Suprapubic skin (tissue), 4 donors: ENCODE measurements around the gene RRBP1. TPM values are rescaled to one million over a fixed set of nuclear protein-coding genes. Genes with fewer than 3 reads are reported as not detected.

Source experiments
- DNase-seq, 2 donors: peaks; one replicate each; pipeline ENCODE4 v3.0.0-alpha.2; 2019; ENCODE audit warnings: low spot score in 2 of 2
- H3K27ac ChIP-seq: fragments of 200-600 bp; sonication (generic); one replicate; pipeline ENCODE4 v1.5.1; 2019
- H3K27me3 ChIP-seq: fragments of 200-600 bp; sonication (generic); one replicate; pipeline ENCODE4 v1.5.1; 2019
- H3K36me3 ChIP-seq: fragments of 200-600 bp; sonication (generic); one replicate; pipeline ENCODE4 v1.5.1; 2019
- H3K4me1 ChIP-seq: fragments of 200-600 bp; sonication (generic); one replicate; pipeline ENCODE4 v1.5.1; 2019
- H3K4me3 ChIP-seq: fragments of 200-600 bp; sonication (generic); one replicate; pipeline ENCODE4 v1.5.1; 2019; ENCODE audit warnings: mild to moderate bottlenecking
- H3K9me3 ChIP-seq: fragments of 200-600 bp; sonication (generic); one replicate; pipeline ENCODE4 v1.5.1; 2019
- CTCF ChIP-seq, 2 donors: fragments of 200-600 bp in 1 of 2; fragments of 450-650 bp in 1 of 2; sonication (generic) in 1 of 2; IDR thresholded peaks; one replicate each; pipeline ENCODE4 v1.5.1; 2016 to 2019; ENCODE audit warnings: antibody characterized with exemption in 2 of 2, mild to moderate bottlenecking in 1 of 2, moderate library complexity in 1 of 2
- EP300 ChIP-seq: sonication (generic); formaldehyde crosslinking; IDR thresholded peaks from one replicate; pipeline ENCODE4 v1.6.1; 2017; ENCODE audit warnings: antibody characterized with exemption
- POLR2A ChIP-seq, 2 donors: fragments of 450-650 bp; IDR thresholded peaks; one replicate each; pipeline ENCODE4 v1.6.1; 2017; ENCODE audit warnings: antibody characterized with exemption in 2 of 2, mild to moderate bottlenecking in 2 of 2, moderate library complexity in 2 of 2
- POLR2AphosphoS5 ChIP-seq, 3 donors: sonication (generic); formaldehyde crosslinking; IDR thresholded peaks; one replicate each; pipeline ENCODE4 v1.6.1; 2017; ENCODE audit warnings: antibody characterized with exemption in 3 of 3
- WGBS: methylation state at CpG from one replicate; pipeline ENCODE4 v1.1.5; 2018; 5-methylcytosine and 5-hydroxymethylcytosine counted together
- total RNA-seq, 4 donors: library from RNA; depleted of rRNA; stranded (reverse); fragments of >200 nt; gene quantifications; one replicate each; pipeline ENCODE4 v1.1.0, GENCODE V29; 2016

The RRBP1 gene
- total RNA-seq, 4 donors from 2014 or later = 37.5 to 52.3 (median 41.3) TPM

- H3K4me1 ChIP-seq = no peaks in the 10 kb centered on the region
- no peaks in the 10 kb centered on the region for H3K9me3 ChIP-seq
- H3K27me3 ChIP-seq = no peaks in the 10 kb centered on the region
- H3K27ac ChIP-seq = peak overlapping the region; percentile 39
- peak in 1 of 2 donors; percentile 55 for DNase-seq
- no peak overlapping the region for H3K4me3 ChIP-seq
- peaks cover 95% of the 10 kb centered on the region for H3K36me3 ChIP-seq
- no peak for TF ChIP-seq EP300
- no peak for TF ChIP-seq POLR2A (IDR thresholded peaks at IDR 0.05)
- no peak for TF ChIP-seq POLR2AphosphoS5 (IDR thresholded peaks at IDR 0.05)
- TF ChIP-seq CTCF (IDR thresholded peaks at IDR 0.05) = no peak
- WGBS = 95% methylated on average over 22 of the region's 27 CpGs
Measured at GRCh38 chr20:17625246-17626051, 56.6 kb downstream of the RRBP1 start.

GRCh38 chr20:17624551-17625245 is 57.3 kb downstream of the RRBP1 start:
- Histone ChIP-seq H3K27me3 (no peaks in the 10 kb centered on the region), H3K27ac (no peak overlapping the region), H3K4me3 (no peak overlapping the region), H3K4me1 (no peaks in the 10 kb centered on the region), H3K9me3 (no peaks in the 10 kb centered on the region), H3K36me3 (peaks cover 98% of the 10 kb centered on the region)
- TF ChIP-seq POLR2AphosphoS5 (IDR thresholded peaks at IDR 0.05) (no peak), CTCF (IDR thresholded peaks at IDR 0.05) (no peak), POLR2A (IDR thresholded peaks at IDR 0.05) (no peak), EP300 (no peak)
- 93% methylated on average over 3 of the region's 15 CpGs for WGBS
- peak; percentile 53 to 79 for DNase-seq

- WGBS = 94% methylated on average over 12 of the region's 12 CpGs
- H3K9me3 ChIP-seq = no peaks in the 10 kb centered on the region
- no peak overlapping the region for H3K4me3 ChIP-seq
- H3K36me3 ChIP-seq = peaks cover 98% of the 10 kb centered on the region
- H3K4me1 ChIP-seq = no peaks in the 10 kb centered on the region
- no peak overlapping the region for H3K27ac ChIP-seq
- DNase-seq = peak; percentile 37 to 54
- no peak for TF ChIP-seq POLR2A (IDR thresholded peaks at IDR 0.05)
- TF ChIP-seq CTCF (IDR thresholded peaks at IDR 0.05) = no peak
- TF ChIP-seq EP300 = no peak
- no peaks in the 10 kb centered on the region for H3K27me3 ChIP-seq
Measured at GRCh38 chr20:17624070-17624469, 58.0 kb downstream of the RRBP1 start.

GRCh38 chr20:17622851-17623508 is 59.1 kb downstream of the RRBP1 start:
- Histone ChIP-seq H3K27me3 (no peaks in the 10 kb centered on the region), H3K27ac (no peak overlapping the region)
- no peak for TF ChIP-seq CTCF (IDR thresholded peaks at IDR 0.05)
- no peak for TF ChIP-seq POLR2A (IDR thresholded peaks at IDR 0.05)
- TF ChIP-seq POLR2AphosphoS5 (IDR thresholded peaks at IDR 0.05) = no peak
- no peak for TF ChIP-seq EP300

More at GRCh38 chr20:17622851-17623508, 59.1 kb downstream of the RRBP1 start:
- peak; percentile 45 to 60 for DNase-seq
- H3K9me3 ChIP-seq = no peaks in the 10 kb centered on the region
- peaks cover 100% of the 10 kb centered on the region for H3K36me3 ChIP-seq
- H3K4me3 ChIP-seq = no peak overlapping the region
- 91% methylated on average over 9 of the region's 9 CpGs for WGBS
- H3K4me1 ChIP-seq = no peaks in the 10 kb centered on the region
